ENCODE measurements around the gene EYA2.

EYA2 gene

DNA sequence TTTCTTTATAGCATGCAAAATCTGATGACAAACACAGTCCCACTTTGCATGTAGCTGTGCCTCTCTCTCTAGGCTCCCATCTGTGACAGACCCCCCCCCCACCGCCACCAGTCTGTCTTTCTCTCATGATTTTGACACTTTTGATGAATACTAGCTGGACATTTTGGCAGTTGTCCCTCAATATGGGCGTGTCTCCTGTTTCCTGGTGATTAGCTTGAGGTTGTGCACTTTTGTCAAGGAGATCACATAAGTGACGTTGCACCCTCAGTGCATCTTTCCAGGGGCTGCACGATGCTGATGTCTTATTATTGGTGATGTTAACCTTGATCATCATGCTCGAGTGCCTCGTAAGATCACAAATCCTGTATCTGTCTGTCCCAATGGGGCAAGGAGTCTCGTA lies 155.1 kb downstream of the EYA2 start:
- no peak overlapping the region for H3K4me3 ChIP-seq (ENCODE audit: low read depth, low read length)
- in situ Hi-C loops (cut with HindIII; ENCODE audit: low sequenced_read_pairs), result no loop called here
- TF ChIP-seq, protein P1, sequence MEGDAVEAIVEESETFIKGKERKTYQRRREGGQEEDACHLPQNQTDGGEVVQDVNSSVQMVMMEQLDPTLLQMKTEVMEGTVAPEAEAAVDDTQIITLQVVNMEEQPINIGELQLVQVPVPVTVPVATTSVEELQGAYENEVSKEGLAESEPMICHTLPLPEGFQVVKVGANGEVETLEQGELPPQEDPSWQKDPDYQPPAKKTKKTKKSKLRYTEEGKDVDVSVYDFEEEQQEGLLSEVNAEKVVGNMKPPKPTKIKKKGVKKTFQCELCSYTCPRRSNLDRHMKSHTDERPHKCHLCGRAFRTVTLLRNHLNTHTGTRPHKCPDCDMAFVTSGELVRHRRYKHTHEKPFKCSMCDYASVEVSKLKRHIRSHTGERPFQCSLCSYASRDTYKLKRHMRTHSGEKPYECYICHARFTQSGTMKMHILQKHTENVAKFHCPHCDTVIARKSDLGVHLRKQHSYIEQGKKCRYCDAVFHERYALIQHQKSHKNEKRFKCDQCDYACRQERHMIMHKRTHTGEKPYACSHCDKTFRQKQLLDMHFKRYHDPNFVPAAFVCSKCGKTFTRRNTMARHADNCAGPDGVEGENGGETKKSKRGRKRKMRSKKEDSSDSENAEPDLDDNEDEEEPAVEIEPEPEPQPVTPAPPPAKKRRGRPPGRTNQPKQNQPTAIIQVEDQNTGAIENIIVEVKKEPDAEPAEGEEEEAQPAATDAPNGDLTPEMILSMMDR (IDR thresholded peaks at IDR 0.05; ENCODE audit: low read depth, low read length), result no peak
- no peak for DNase-seq (ENCODE audit: low read depth, low spot score)

DNA sequence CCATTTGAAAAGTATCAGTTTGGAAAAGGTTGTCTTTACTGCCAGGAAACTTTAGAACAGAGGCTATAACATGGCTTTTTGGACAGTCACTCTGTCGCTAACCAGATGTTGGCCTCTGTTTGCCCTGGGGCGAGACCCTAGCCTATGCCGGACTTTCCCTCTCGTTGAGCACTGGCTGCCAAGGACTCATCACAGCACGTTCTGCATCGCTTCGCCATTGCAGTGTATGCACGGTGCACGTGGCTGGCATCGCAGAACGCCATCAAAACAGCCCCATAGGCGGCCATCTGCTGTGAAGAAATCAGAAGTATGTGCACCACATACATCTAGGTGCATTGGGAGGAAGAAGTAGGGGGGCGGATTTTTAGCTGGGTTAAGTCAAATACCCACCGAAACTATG lies 156.4 kb downstream of the EYA2 start:
- DNase-seq (ENCODE audit: low read depth, low spot score), result no peak
- in situ Hi-C loops (cut with HindIII; ENCODE audit: low sequenced_read_pairs), result no loop called here
- TF ChIP-seq, protein P1 (IDR thresholded peaks at IDR 0.05; ENCODE audit: low read depth, low read length), result no peak
- no peak overlapping the region for H3K4me3 ChIP-seq (ENCODE audit: low read depth, low read length)

DNA sequence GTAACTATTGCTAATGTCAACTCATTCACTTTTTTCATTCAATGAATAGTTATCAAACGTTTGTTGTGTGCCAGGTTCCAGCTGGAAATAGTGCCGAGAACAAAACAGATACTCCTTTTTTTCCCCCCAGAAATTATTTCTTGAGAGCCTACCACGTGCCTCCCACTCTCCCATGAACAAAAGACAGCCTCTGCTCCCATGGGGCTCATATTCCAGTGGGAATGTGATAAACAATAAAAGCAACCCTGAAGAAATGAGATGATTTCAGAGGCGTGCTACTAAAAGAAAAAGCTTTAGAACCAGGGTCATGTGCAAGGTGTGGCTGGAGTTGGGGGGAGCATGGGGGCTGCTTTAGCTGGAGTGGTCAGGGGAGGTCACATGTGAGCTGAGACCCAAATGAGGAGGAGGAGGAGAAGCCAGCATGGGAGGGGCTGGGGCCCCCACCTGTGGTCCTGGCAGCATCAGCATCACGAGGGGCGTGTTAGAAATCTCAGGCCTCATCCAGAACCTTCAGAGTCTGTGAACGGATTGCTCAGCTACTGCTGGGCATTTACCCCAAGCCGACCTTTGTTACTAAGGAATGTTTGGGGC lies 157.4 kb downstream of the EYA2 start:
- in situ Hi-C loops (cut with HindIII; ENCODE audit: low sequenced_read_pairs), result no loop called here
- no peak for DNase-seq (ENCODE audit: low read depth, low spot score)
- no peak overlapping the region for H3K4me3 ChIP-seq (ENCODE audit: low read depth, low read length)
- TF ChIP-seq, protein P1 (IDR thresholded peaks at IDR 0.05; ENCODE audit: low read depth, low read length), result no peak

DNA sequence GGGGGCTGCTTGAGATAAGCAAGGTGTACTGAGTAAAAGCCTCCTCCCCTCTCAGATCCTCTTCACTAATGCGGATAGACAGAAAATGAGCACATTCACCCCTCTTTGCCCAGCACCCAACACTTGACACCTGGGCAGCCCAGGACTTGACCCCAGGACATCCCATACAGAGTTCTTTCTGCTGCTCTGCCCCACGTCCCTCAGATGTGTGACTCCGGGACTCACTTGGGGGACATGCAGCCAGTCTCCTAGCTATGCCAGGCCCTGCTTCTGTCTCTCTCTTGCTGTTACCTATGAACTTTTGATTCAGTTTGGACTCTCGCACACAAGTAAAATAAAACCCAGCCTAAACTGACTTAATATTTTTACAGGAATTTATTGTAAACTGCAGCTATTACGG lies 159.9 kb downstream of the EYA2 start:
- TF ChIP-seq, protein P1 (IDR thresholded peaks at IDR 0.05; ENCODE audit: low read depth, low read length), result no peak
- DNase-seq (ENCODE audit: low read depth, low spot score), result no peak
- H3K4me3 ChIP-seq (ENCODE audit: low read depth, low read length), result no peak overlapping the region
- in situ Hi-C loops (cut with HindIII; ENCODE audit: low sequenced_read_pairs), result no loop called here

DNA sequence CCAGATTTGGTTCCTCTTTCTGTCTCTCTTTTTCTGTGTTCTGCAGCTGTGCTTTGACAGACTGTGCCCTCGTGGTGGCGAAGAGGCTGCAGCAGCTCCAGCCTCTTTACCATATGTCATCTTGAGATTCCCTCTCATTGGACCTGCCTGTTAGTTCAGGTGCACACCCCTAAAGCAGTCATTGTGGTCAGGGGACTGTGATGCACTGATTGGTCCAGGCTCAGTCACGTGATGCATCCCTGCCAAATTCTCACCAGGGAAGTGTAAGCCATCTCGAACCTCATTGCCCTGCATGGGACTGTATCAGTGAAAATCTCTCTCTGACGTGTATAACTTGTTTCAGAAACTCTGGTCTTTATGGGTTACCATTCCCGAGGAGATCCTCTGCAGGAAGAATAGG lies 160.3 kb downstream of the EYA2 start:
- TF ChIP-seq, protein P1 (IDR thresholded peaks at IDR 0.05; ENCODE audit: low read depth, low read length), result no peak
- in situ Hi-C loops (cut with HindIII; ENCODE audit: low sequenced_read_pairs), result no loop called here
- H3K4me3 ChIP-seq (ENCODE audit: low read depth, low read length), result no peak overlapping the region
- no peak for DNase-seq (ENCODE audit: low read depth, low spot score)

DNA sequence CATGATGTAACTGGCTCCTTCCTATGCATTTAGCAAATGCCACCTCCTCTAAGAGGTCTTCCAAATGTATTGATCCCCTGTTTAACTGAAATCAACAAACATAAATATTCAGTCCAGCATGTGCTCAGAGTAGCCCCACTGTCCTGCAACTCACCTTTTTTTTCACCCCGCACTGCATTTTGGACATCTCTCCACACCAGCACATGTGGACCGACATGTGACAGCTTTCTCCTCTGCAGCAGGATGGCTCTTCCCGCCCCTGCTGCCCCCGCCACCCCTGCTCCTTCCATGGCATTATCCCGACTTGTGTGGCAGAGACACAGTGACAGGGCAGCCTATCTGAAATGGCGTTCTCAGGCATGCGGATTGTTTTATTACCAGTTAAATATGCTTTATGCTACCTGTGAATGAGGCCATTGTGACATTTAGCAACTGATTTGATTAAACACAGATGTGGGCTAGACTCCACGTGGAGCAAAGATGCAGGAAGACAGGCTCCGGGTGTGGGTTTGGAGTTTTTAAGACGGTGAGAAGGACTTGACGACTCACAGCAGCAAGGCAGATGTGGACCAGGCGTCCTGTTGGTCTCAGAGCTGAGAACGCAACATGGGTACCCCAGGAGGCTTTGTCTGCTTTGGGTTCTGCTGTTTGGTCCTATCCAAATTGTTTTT lies 161.2 kb downstream of the EYA2 start:
- no peak overlapping the region for H3K4me3 ChIP-seq (ENCODE audit: low read depth, low read length)
- DNase-seq (ENCODE audit: low read depth, low spot score), result no peak
- TF ChIP-seq, protein P1 (IDR thresholded peaks at IDR 0.05; ENCODE audit: low read depth, low read length), result no peak
- in situ Hi-C loops (cut with HindIII; ENCODE audit: low sequenced_read_pairs), result no loop called here
